AG04450 (cell line): ENCODE measurements around the gene CASKIN1. TPM values are rescaled to one million over a fixed set of nuclear protein-coding genes. Genes with fewer than 3 reads are reported as not detected.

Experiments used
- CTCF ChIA-PET: fragments of 300-600, 350-600 bp; formaldehyde crosslinking; extraction: SDS; loops from one replicate; lab custom pipeline; 2022; ENCODE audit warnings: antibody characterized with exemption, inconsistent platforms; lab: Charles Lee
- POLR2A ChIA-PET: fragments of 350-600 bp; formaldehyde crosslinking; extraction: SDS; loops from one replicate; lab custom pipeline; 2021; ENCODE audit warnings: antibody characterized with exemption, inconsistent platforms; lab: Yijun Ruan, JAX
- DNase-seq: peaks from one replicate; pipeline ENCODE4 v3.0.0-alpha.2; 2011; ENCODE audit warnings: low read depth, low spot score
- H3K27ac ChIP-seq: one replicate; pipeline ENCODE4 v1.5.1; 2012; ENCODE audit warnings: low read depth, low read length, control low read depth
- H3K27me3 ChIP-seq: one replicate; pipeline ENCODE4 v1.6.0; 2012; ENCODE audit warnings: low read length; ENCODE audit not compliant: control insufficient read depth, insufficient read depth
- H3K4me3 ChIP-seq: 2 replicates; pipeline ENCODE4 v1.5.1; 2011; ENCODE audit warnings: mild to moderate bottlenecking, low read depth, low read length, control low read depth
- H3K9me3 ChIP-seq: 2 replicates; pipeline ENCODE4 v1.5.1; 2012; ENCODE audit warnings: low read length; ENCODE audit not compliant: control insufficient read depth, insufficient read depth
- CTCF ChIP-seq: IDR thresholded peaks from 2 replicates; pipeline ENCODE4 v1.5.1; 2011; ENCODE audit warnings: low read depth, low read length, control low read depth, inconsistent platforms
- polyA plus RNA-seq: library from polyadenylated mRNA; depleted of rRNA; stranded (reverse); fragments of >200 nt; gene quantifications from 2 replicates; pipeline ENCODE4 v1.2.3, GENCODE V29; 2011

Gene CASKIN1
- polyA plus RNA-seq, 1 experiment, result 0.02 TPM

GRCh38 chr16:2186064-2186463 lies 10.3 kb downstream of the CASKIN1 start:
- POLR2A ChIA-PET, result interaction anchor here (1.3 kb wide), 1 partner anchor 31 kb away, joined by 4 read pairs; the partner anchor contains the start of gene TRAF7
- TF ChIP-seq CTCF, result no peak
- DNase-seq, result no peak
- CTCF ChIA-PET, result no interaction called here
- Histone ChIP-seq H3K27ac (no peak overlapping the region), H3K4me3 (no peak overlapping the region), H3K27me3 (peaks cover 2% of the 10 kb centered on the region), H3K9me3 (no peaks in the 10 kb centered on the region; the same call in 1 of the 2 replicates)

- ChIA-PET CTCF (no interaction called here), POLR2A (interaction anchor here (1.3 kb wide), 1 partner anchor 29 kb away, joined by 4 read pairs; the partner anchor contains the start of gene TRAF7)
- DNase-seq, result no peak
- TF ChIP-seq CTCF, result no peak
- Histone ChIP-seq H3K27me3 (peaks cover 2% of the 10 kb centered on the region), H3K4me3 (no peak overlapping the region), H3K9me3 (no peaks in the 10 kb centered on the region; the same call in 1 of the 2 replicates), H3K27ac (no peak overlapping the region)
Observed at GRCh38 chr16:2184962-2185361, 11.4 kb downstream of the CASKIN1 start.

GRCh38 chr16:2184346-2184745 lies 12.1 kb downstream of the CASKIN1 start:
- no peaks in the 10 kb centered on the region; the same call in 1 of the 2 replicates for H3K9me3 ChIP-seq

GRCh38 chr16:2183671-2184070 lies 12.7 kb downstream of the CASKIN1 start:
- H3K4me3 ChIP-seq, result no peak overlapping the region
- no peak overlapping the region for H3K27ac ChIP-seq

More at GRCh38 chr16:2184346-2184745, 12.1 kb downstream of the CASKIN1 start:
- ChIA-PET POLR2A (interaction anchor here (1.2 kb wide), 1 partner anchor 23 kb away, joined by 3 read pairs; no protein-coding TSS in a partner anchor), CTCF (no interaction called here)
- no peak for DNase-seq
- Histone ChIP-seq H3K27me3 (peaks cover 2% of the 10 kb centered on the region), H3K4me3 (no peak overlapping the region), H3K27ac (no peak overlapping the region)
- TF ChIP-seq CTCF, result no peak

More at GRCh38 chr16:2183671-2184070, 12.7 kb downstream of the CASKIN1 start:
- no peak for TF ChIP-seq CTCF
- POLR2A ChIA-PET, result interaction anchor here (1.2 to 1.8 kb wide), 2 partner anchors 22 to 28 kb away, joined by 3 to 5 read pairs; partner anchors contain the start of gene TRAF7
- DNase-seq, result no peak
- Histone ChIP-seq H3K27me3 (peaks cover 2% of the 10 kb centered on the region), H3K9me3 (no peaks in the 10 kb centered on the region; the same call in 1 of the 2 replicates)
- CTCF ChIA-PET, result no interaction called here
